GM19467 (cell line): ENCODE data around the gene LRP10.
"Not testable (repeated sequence)": the region's sequence is repeated elsewhere in the genome, so short reads cannot be mapped to it uniquely, and the experiment has no call there.

Experiments
- ATAC-seq: cut with Tn5 transposase; IDR thresholded peaks from one replicate; pipeline ENCODE4 v1.9.1; 2021; ENCODE audit warnings: mild to moderate bottlenecking, moderate library complexity; ENCODE audit not compliant: unreplicated experiment

Gene LRP10

GRCh38 chr14:22871224-22872032, at the start of gene LRP10:
LRP10 (plus strand) TSS chr14:22871740; CDS start chr14:22872304, 564 bp downstream.
- ATAC-seq: peak; percentile 74

DNA sequence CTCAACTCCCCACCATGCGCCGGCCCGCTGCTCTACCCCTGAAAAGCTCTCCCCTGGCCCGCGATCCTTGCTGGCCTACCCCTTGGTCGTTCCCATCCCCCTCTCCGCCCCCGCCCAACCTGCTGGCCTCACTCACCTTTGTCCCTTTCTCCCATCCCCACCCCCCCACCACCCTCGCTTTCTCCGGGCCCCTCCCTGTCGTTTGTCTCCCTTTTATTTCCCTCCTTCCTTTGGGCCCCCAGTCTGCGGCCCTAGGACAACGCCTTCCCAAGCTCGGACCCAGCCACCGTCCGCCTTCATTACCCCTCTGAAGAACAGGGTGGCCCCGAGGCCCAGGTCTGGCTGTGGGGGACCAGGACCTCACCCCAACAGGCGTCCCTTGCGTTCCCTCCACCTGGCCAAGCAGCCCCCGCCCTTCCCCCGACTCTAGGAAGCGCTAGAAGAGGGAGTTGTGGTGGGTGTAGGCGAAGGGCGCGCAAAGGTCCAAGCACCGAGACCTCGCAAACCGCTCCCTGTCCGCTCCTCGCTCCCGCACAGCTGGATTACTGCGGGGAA, 49.4 kb upstream of the LRP10 start:
- ATAC-seq: no peak

DNA sequence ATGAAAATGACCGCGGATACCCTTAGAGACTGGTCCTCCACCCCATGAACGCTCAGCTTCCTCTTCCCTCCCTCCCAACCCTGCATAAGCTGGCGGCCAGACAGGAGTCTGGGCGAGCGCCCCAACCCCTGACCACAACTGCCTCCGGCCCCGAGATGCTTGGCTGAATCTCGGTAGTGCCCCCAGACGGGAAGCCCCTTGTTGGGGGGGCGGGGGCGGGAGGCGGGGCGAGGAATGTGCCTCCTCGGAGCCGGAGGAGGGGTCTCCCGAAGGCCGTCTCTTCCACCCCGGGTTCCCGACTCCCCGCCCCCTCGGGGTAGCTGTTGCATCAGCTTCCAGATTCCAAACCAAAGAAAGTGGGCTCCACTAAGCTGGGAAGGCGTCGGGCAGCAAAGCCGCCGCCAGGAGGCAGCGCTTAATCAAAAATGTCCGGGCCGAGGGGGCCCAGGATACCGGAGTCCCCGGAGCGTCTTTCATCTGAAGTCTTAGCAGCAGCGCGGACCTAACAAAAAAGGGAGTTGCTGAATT, 48.9 kb upstream of the LRP10 start:
- ATAC-seq: no peak

DNA sequence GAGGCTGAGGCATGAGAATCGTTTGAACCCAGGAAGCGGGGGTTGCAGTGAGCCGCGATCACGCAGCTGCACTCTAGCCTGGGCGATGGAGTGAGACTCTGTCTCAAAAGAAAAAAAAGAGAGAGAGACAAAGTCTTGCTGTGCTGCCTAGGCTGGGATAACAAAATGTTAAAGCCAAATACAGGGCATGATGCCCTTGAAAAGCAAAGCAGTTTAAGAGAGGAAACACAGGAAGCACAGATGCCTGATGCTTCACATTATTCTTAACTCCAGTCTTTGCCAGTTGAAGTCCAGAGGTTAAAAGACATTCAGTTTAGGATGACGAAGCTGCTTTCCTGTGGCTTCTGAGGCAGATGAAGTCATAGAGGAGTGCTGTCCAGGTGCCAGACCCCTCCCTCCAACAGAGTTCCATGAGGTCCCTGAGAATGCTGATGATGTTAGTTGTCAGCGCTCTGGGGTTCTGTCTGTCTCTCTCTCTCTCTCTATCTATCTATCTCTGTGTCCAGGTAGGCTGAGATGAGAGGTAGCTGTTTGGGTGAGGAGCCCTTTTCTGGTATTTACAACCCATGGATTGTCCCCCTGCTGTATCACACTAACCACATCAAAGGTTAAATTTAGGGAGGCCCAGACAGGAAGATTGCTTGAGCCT, 46.7 kb upstream of the LRP10 start:
- no peak for ATAC-seq

- ATAC-seq: not testable (repeated sequence)
Measured at GRCh38 chr14:22829076-22829660, 42.4 kb upstream of the LRP10 start.

DNA sequence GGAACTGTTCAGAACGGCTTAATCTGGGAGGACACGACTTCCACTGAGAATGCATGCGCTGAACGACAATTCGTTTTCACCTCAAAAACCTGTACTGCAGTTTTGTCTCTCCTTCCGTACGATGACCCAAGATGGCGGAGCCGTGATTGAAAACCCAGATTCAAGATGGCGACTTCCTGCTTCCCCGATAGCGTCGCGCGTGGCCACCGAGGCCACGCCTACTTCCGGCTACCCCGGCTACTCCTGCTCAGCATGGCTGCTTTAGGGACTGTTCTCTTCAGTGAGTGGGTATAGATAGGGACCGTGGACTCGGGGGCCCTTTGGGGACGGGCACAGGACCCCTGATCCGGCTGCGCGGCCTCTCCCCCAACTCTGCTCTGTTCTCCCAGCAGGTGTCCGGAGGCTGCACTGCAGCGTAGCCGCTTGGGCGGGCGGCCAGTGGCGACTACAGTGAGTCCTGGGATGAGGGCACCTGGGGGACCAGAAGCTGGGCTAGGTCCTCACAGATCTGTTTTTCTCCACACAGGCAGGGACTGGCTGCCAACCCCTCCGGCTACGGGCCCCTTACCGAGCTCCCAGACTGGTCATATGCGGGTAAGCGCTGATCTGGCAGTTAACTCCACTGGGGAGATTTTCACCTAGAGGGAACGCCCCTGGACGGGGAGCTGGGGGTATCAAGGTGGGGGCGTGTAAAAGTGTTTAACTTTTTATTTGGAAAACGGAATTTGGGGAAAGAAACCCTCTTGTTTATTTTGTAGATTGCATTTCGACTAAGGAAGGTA, 41.7 kb upstream of the LRP10 start, which contains the start of gene MRPL52:
Gene MRPL52 (plus strand): TSS at position 227 of the 782 bp plus-strand sequence. CDS start 26 bp downstream, at position 253.
- ATAC-seq: peak; percentile 70

DNA sequence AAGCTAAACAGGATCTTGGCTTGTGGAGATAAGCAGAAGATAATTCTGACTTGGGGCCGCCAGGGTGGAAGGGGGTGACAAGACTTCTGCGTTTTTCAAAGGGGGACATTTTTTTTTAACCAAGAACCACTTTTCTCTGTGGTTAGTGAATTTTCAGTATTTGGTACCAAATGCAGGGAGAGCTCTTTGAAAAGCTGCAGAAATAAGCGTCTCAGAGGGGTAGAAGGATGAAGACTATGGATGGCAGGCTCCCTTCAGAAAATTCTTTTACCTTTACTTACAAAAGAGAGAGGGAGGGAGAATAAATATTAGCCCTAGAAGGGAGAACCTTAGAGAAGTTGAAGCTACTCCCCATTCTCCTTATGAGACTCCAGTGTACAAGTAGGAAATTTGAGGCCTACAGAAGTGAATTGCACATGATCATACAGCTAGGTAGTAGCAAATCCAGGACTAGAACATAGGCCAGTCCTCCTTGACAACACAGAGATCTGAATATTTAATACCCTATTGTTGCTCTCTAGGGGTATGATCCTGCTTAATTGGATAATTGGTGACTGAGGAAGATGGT, 41.0 kb upstream of the LRP10 start:
- ATAC-seq: no peak

GRCh38 chr14:22835505-22835904, 36.0 kb upstream of the LRP10 start:
- no peak for ATAC-seq

GRCh38 chr14:22836301-22837113, 35.0 kb upstream of the LRP10 start, which contains the start of gene MMP14:
MMP14 (plus strand) TSS chr14:22836585; CDS start chr14:22836818, 233 bp downstream.
- no peak for ATAC-seq

- ATAC-seq: no peak
Measured at GRCh38 chr14:22837114-22837749, 34.3 kb upstream of the LRP10 start.

DNA sequence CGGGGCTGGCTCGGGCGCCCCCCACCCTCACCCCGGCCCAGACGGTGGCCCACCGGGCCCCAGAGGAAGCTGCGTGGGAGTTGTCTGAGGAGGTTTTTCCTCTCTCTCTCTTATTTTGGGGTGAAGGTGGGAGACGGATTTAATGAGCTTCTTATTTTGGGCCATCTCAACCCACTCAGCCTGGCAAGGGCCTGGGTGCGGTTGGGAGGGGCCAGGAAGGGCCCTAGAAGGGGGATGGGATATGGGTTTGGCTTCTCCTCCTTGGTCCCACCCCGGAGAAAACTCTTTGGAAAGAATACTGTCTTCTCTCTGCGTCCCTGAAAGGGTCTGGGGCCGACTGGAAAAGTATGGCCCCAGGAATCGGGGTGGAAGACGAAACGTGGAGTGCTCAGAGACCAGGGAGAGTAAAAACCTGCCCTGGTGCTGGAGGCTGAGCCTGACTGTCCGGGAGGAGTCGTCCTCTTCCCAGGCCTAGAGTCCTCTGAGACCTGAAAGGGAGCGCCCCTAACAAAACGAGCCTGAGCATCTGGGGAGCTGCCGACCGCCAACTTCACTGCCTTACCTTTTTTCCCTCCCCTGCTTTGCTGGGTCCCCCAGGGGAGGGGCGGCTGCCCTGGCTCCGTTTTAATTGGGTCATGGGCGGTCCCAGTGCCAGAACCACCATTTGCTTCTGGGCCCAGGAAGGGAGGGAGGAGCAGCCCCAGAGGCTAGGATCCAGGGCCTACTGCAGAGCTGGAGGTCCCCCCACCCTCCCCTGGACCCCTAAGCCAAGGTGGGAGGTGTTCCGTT, 33.6 kb upstream of the LRP10 start:
- ATAC-seq: no peak

GRCh38 chr14:22838631-22839041, 32.9 kb upstream of the LRP10 start:
- no peak for ATAC-seq

DNA sequence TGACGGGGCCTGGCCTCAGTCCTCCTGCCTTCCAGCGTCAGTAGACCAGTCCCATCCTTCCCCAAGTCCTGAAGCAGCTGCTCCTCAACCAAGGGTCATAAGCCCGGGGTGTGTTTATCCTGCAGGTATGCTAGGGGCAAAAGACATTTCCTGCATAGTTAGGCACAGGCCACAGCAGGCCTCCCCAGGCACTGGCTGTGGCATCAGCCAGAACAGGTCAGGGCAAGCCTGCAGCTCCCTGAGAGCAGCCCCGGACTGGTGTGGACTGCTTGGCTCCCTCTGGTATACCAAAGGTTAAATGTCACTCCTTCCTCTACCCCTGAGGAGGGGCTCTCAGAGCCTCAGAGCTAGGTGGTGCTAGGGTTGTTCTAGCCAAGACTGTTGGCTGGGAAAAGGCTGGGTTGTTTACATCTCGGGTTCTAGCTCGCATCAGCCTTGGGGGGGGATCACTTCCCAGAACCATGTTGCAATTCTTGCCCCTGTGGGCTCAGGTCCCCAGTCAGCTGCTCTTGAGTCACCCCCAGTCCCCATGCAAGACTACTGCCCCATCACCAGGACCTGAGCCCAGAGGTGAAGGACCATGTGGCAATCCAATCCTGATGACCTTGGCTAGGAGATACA, 32.3 kb upstream of the LRP10 start:
- ATAC-seq: no peak

DNA sequence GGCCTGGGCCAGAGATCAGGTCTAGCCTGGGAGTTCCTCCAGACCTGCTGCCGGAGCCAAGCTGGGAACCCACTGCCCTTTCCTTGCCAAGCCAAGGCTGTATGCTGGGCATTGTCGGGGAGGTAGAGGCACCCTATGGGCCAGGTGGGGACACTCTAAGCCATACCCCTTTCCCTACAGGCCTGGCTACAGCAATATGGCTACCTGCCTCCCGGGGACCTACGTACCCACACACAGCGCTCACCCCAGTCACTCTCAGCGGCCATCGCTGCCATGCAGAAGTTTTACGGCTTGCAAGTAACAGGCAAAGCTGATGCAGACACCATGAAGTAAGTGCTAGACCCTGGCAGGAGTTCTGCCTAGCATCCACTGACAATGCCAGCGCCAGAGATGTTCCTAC, 30.2 kb upstream of the LRP10 start:
- ATAC-seq: no peak

GRCh38 chr14:22841769-22842168, 29.8 kb upstream of the LRP10 start:
- ATAC-seq: no peak

DNA sequence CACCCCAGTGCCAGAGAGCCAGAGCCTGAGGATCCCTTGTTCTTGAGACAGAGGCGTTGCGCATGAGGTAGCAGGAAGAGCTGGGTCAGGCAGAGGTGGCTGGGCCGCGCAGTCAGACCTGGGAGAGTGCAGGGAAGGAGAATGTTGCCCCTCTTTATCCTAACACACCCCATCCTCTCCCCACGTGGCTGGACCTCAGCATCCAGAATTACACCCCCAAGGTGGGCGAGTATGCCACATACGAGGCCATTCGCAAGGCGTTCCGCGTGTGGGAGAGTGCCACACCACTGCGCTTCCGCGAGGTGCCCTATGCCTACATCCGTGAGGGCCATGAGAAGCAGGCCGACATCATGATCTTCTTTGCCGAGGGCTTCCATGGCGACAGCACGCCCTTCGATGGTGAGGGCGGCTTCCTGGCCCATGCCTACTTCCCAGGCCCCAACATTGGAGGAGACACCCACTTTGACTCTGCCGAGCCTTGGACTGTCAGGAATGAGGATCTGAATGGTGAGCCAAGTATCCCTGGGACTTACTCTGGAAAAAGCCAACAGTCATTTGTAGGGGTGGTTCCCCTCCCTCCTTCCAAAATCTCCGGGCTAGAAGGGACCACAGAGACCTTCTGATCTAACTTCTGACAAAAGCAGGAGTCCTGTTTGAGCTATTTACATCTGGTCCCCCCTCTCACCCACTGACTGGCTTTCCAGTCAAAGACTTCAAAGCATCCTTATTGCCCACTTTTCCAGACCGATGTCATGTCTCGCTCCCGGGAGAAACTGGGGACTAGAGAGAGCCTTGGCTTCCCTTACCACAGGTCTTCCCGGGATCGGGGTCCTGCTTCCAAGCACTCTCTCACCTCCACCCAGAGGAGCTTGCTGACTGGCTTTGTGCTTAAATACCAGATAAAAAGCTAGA, 29.1 kb upstream of the LRP10 start:
- ATAC-seq: no peak
